Measurements from ENCODE around the gene SPC24. TPM values are rescaled to one million over a fixed set of nuclear protein-coding genes. Genes with fewer than 3 reads are reported as not detected.

Gene SPC24
- total and polyA plus RNA-seq, 9 of the 15 experiments (the other 6 are each of a cell fraction or from before 2014, with no cell fraction given), result 18.2 to 154 (median 60.9) TPM

DNA sequence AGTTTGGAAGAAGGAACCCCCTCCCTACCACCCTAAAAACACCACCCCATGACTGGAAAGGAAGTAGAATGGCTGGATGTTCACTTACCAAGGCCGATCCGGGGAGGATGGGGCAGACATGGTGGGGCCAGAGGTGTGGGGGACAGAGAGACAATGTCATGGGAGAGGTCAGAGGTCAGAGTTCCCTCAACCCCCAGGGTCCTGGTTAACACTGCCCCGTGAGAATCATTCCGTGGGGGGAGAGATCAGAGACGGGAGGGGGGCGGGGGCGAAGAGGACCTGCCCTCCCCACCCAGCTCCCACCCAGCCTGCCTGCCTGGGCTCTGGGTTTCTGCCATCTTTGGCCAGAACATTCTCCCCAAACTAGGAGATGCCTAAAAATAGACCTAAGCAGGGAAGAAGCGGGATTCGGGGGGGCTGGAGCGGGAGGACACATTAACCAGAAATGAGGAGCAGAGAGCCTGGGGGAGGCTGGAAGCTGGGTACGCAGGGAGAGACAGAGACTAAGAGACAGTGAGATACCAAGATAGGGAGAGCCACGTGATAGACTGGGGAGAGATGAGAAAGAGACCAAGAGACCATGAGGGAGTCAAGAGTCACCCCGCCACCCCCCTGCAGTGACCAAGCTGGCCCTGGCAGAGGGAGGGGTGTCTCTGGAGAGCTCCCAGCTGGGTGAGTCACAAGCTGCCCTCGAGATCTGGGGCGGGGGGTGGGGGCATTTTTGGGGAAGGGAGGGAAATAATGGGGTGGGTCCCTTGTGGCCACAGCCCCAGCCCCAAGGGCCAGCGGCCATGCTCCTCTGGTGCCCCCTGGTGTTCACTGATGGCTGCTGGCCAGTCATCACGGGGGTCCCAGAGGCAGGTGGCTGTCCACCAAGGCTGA lies 47.9 kb upstream of the SPC24 start (continued):
- TF ChIP-seq, protein P1, sequence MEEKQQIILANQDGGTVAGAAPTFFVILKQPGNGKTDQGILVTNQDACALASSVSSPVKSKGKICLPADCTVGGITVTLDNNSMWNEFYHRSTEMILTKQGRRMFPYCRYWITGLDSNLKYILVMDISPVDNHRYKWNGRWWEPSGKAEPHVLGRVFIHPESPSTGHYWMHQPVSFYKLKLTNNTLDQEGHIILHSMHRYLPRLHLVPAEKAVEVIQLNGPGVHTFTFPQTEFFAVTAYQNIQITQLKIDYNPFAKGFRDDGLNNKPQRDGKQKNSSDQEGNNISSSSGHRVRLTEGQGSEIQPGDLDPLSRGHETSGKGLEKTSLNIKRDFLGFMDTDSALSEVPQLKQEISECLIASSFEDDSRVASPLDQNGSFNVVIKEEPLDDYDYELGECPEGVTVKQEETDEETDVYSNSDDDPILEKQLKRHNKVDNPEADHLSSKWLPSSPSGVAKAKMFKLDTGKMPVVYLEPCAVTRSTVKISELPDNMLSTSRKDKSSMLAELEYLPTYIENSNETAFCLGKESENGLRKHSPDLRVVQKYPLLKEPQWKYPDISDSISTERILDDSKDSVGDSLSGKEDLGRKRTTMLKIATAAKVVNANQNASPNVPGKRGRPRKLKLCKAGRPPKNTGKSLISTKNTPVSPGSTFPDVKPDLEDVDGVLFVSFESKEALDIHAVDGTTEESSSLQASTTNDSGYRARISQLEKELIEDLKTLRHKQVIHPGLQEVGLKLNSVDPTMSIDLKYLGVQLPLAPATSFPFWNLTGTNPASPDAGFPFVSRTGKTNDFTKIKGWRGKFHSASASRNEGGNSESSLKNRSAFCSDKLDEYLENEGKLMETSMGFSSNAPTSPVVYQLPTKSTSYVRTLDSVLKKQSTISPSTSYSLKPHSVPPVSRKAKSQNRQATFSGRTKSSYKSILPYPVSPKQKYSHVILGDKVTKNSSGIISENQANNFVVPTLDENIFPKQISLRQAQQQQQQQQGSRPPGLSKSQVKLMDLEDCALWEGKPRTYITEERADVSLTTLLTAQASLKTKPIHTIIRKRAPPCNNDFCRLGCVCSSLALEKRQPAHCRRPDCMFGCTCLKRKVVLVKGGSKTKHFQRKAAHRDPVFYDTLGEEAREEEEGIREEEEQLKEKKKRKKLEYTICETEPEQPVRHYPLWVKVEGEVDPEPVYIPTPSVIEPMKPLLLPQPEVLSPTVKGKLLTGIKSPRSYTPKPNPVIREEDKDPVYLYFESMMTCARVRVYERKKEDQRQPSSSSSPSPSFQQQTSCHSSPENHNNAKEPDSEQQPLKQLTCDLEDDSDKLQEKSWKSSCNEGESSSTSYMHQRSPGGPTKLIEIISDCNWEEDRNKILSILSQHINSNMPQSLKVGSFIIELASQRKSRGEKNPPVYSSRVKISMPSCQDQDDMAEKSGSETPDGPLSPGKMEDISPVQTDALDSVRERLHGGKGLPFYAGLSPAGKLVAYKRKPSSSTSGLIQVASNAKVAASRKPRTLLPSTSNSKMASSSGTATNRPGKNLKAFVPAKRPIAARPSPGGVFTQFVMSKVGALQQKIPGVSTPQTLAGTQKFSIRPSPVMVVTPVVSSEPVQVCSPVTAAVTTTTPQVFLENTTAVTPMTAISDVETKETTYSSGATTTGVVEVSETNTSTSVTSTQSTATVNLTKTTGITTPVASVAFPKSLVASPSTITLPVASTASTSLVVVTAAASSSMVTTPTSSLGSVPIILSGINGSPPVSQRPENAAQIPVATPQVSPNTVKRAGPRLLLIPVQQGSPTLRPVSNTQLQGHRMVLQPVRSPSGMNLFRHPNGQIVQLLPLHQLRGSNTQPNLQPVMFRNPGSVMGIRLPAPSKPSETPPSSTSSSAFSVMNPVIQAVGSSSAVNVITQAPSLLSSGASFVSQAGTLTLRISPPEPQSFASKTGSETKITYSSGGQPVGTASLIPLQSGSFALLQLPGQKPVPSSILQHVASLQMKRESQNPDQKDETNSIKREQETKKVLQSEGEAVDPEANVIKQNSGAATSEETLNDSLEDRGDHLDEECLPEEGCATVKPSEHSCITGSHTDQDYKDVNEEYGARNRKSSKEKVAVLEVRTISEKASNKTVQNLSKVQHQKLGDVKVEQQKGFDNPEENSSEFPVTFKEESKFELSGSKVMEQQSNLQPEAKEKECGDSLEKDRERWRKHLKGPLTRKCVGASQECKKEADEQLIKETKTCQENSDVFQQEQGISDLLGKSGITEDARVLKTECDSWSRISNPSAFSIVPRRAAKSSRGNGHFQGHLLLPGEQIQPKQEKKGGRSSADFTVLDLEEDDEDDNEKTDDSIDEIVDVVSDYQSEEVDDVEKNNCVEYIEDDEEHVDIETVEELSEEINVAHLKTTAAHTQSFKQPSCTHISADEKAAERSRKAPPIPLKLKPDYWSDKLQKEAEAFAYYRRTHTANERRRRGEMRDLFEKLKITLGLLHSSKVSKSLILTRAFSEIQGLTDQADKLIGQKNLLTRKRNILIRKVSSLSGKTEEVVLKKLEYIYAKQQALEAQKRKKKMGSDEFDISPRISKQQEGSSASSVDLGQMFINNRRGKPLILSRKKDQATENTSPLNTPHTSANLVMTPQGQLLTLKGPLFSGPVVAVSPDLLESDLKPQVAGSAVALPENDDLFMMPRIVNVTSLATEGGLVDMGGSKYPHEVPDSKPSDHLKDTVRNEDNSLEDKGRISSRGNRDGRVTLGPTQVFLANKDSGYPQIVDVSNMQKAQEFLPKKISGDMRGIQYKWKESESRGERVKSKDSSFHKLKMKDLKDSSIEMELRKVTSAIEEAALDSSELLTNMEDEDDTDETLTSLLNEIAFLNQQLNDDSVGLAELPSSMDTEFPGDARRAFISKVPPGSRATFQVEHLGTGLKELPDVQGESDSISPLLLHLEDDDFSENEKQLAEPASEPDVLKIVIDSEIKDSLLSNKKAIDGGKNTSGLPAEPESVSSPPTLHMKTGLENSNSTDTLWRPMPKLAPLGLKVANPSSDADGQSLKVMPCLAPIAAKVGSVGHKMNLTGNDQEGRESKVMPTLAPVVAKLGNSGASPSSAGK (IDR thresholded peaks at IDR 0.05), result peak; percentile 59; the same call in 1 of the 2 replicates
- peak; percentile 55; the same call in 1 of the 2 replicates for TF ChIP-seq JUND (IDR thresholded peaks at IDR 0.05; ENCODE audit: borderline replicate concordance, low read depth, low read length)
- no peak for TF ChIP-seq JUND (tag; IDR thresholded peaks at IDR 0.05; ENCODE audit: borderline replicate concordance, low read depth, low read length)
- peak; percentile 68 for TF ChIP-seq USF2 (CRISPR knock-in tag; IDR thresholded peaks at IDR 0.05)
- TF ChIP-seq, protein P2, sequence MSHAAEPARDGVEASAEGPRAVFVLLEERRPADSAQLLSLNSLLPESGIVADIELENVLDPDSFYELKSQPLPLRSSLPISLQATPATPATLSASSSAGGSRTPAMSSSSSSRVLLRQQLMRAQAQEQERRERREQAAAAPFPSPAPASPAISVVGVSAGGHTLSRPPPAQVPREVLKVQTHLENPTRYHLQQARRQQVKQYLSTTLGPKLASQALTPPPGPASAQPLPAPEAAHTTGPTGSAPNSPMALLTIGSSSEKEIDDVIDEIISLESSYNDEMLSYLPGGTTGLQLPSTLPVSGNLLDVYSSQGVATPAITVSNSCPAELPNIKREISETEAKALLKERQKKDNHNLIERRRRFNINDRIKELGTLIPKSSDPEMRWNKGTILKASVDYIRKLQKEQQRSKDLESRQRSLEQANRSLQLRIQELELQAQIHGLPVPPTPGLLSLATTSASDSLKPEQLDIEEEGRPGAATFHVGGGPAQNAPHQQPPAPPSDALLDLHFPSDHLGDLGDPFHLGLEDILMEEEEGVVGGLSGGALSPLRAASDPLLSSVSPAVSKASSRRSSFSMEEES (CRISPR knock-in tag; IDR thresholded peaks at IDR 0.05), result peak; percentile 22; the same call in 1 of the 2 replicates
- TF ChIP-seq TAF7 (tag; IDR thresholded peaks at IDR 0.05), result no peak
- TF ChIP-seq, protein P3, sequence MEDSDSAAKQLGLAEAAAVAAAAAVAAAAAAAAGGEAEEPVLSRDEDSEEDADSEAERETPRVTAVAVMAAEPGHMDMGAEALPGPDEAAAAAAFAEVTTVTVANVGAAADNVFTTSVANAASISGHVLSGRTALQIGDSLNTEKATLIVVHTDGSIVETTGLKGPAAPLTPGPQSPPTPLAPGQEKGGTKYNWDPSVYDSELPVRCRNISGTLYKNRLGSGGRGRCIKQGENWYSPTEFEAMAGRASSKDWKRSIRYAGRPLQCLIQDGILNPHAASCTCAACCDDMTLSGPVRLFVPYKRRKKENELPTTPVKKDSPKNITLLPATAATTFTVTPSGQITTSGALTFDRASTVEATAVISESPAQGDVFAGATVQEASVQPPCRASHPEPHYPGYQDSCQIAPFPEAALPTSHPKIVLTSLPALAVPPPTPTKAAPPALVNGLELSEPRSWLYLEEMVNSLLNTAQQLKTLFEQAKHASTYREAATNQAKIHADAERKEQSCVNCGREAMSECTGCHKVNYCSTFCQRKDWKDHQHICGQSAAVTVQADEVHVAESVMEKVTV (CRISPR knock-in tag; IDR thresholded peaks at IDR 0.05), result peak; percentile 77
- TF ChIP-seq VEZF1 (CRISPR knock-in tag; IDR thresholded peaks at IDR 0.05), result peak; percentile 96
